ENCODE results near the gene SFMBT2. TPM values are rescaled to one million over a fixed set of nuclear protein-coding genes. Genes with fewer than 3 reads are reported as not detected.

Gene SFMBT2
- total and polyA plus RNA-seq, 4 donors = 2.9 to 11.0 (median 6.5) TPM

DNA sequence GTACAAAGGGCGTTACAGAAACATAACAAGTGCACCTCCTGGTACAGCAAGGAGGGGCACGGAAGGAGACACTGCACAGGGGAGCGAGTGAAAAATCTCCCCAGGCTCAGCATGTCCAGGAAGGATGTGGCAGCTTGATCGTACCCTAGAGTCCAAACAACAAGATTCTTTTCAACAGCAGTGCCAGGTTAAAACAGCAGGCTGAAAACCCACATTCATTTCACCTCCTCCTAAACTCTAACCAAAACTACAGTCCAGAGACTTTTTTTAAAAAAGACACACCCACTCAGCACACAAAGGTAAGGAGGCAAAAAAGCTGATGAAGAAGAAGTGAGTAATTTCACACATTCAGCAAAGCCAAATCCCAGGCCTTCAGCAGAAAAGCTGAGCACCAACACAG, 138.8 kb downstream of the SFMBT2 start:
- DNase-seq = no peak
- Histone ChIP-seq H3K4me1 (ENCODE audit: control insufficient read depth in 5 of 5, insufficient read depth in 5 of 5, low read length in 5 of 5) (peaks cover 0 to 14% (median 2%) of the 10 kb centered on the region in 5 donors), H3K4me3 (no peak overlapping the region), H3K36me3 (ENCODE audit: control insufficient read depth in 4 of 4, insufficient read depth in 4 of 4, low read length in 4 of 4) (peaks cover 0 to 7% (median 0%) of the 10 kb centered on the region in 4 donors), H3K9me3 (ENCODE audit: control insufficient read depth in 4 of 4, insufficient read depth in 3 of 4, low read length in 3 of 4) (no peaks in the 10 kb centered on the region), H3K27me3 (ENCODE audit: control insufficient read depth in 3 of 3, insufficient read depth in 3 of 3, low read length in 2 of 3) (no peaks in the 10 kb centered on the region), H3K9ac (ENCODE audit: insufficient read depth in 1 of 2, low read length in 2 of 2) (no peak overlapping the region), H3K27ac (ENCODE audit: low read depth in 1 of 2, low read length in 1 of 2) (no peak overlapping the region)
- ATAC-seq (ENCODE audit: insufficient read depth, low FRiP score) = no peak
- TF ChIP-seq, protein P1, sequence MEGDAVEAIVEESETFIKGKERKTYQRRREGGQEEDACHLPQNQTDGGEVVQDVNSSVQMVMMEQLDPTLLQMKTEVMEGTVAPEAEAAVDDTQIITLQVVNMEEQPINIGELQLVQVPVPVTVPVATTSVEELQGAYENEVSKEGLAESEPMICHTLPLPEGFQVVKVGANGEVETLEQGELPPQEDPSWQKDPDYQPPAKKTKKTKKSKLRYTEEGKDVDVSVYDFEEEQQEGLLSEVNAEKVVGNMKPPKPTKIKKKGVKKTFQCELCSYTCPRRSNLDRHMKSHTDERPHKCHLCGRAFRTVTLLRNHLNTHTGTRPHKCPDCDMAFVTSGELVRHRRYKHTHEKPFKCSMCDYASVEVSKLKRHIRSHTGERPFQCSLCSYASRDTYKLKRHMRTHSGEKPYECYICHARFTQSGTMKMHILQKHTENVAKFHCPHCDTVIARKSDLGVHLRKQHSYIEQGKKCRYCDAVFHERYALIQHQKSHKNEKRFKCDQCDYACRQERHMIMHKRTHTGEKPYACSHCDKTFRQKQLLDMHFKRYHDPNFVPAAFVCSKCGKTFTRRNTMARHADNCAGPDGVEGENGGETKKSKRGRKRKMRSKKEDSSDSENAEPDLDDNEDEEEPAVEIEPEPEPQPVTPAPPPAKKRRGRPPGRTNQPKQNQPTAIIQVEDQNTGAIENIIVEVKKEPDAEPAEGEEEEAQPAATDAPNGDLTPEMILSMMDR (IDR thresholded peaks at IDR 0.05; ENCODE audit: control extremely low read depth, extremely low read depth) = no peak
- 76 to 79% methylated on average over 4 of the region's 4 CpGs for WGBS, 2 donors

DNA sequence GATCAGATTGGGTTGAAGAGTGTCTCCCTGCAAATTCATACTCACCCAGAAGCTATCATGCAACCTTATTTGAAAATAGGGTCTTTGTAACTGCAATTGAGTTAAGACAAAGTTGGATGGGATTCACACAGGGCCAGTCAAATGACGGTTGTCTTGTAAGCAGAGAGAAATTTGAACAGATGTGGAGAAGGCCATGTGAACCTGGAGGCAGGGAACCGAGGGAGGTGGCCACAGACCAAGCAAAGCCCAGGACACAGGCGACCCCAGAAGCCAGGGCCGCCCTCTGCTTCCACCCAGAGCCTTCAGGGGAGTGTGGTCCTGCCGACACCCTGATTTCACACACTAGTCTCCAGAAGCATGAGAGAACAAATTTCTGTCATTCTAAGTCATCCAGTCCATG, 140.8 kb downstream of the SFMBT2 start:
- Histone ChIP-seq H3K36me3 (ENCODE audit: control insufficient read depth in 4 of 4, insufficient read depth in 4 of 4, low read length in 4 of 4) (peaks cover 0 to 7% (median 0%) of the 10 kb centered on the region in 4 donors), H3K27me3 (ENCODE audit: control insufficient read depth in 3 of 3, insufficient read depth in 3 of 3, low read length in 2 of 3) (no peaks in the 10 kb centered on the region), H3K4me1 (ENCODE audit: control insufficient read depth in 5 of 5, insufficient read depth in 5 of 5, low read length in 5 of 5) (peaks cover 0 to 14% (median 2%) of the 10 kb centered on the region in 5 donors), H3K9ac (ENCODE audit: insufficient read depth in 1 of 2, low read length in 2 of 2) (no peak overlapping the region), H3K9me3 (ENCODE audit: control insufficient read depth in 4 of 4, insufficient read depth in 3 of 4, low read length in 3 of 4) (no peaks in the 10 kb centered on the region), H3K27ac (ENCODE audit: low read depth in 1 of 2, low read length in 1 of 2) (no peak overlapping the region), H3K4me3 (no peak overlapping the region)
- TF ChIP-seq, protein P1 (IDR thresholded peaks at IDR 0.05; ENCODE audit: control extremely low read depth, extremely low read depth) = no peak
- DNase-seq (no peak), ATAC-seq (ENCODE audit: insufficient read depth, low FRiP score) (no peak)
- 78 to 88% methylated on average over 5 of the region's 5 CpGs for WGBS, 2 donors

DNA sequence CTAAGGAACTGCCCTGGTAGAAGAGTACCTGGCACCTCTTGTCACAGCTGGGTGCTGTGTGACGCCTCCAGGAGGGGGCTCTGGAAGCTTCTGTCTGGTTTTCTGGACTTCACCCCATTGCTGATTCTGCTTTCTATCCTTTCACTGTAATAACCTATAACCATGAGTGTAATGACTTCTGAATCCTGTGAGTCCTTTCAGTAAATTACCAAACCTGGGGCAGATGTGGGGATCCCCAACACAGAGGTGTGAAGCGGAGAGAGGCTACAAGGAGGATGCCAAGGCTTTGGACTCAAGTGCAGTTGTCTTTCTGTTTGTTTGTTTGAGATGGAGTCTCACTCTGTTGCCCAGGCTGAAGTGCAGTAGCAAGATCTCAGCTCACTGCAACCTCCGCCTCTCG, 143.7 kb downstream of the SFMBT2 start:
- TF ChIP-seq, protein P1 (IDR thresholded peaks at IDR 0.05; ENCODE audit: control extremely low read depth, extremely low read depth) = no peak
- Histone ChIP-seq H3K4me1 (ENCODE audit: control insufficient read depth in 5 of 5, insufficient read depth in 5 of 5, low read length in 5 of 5) (peaks cover 0 to 14% (median 4%) of the 10 kb centered on the region in 5 donors), H3K4me3 (no peak overlapping the region), H3K36me3 (ENCODE audit: control insufficient read depth in 4 of 4, insufficient read depth in 4 of 4, low read length in 4 of 4) (peaks cover 0 to 3% (median 0%) of the 10 kb centered on the region in 4 donors), H3K27ac (ENCODE audit: low read depth in 1 of 2, low read length in 1 of 2) (no peak overlapping the region), H3K27me3 (ENCODE audit: control insufficient read depth in 3 of 3, insufficient read depth in 3 of 3, low read length in 2 of 3) (no peaks in the 10 kb centered on the region), H3K9ac (ENCODE audit: insufficient read depth in 1 of 2, low read length in 2 of 2) (no peak overlapping the region), H3K9me3 (ENCODE audit: control insufficient read depth in 4 of 4, insufficient read depth in 3 of 4, low read length in 3 of 4) (no peaks in the 10 kb centered on the region)
- no peak for DNase-seq
- ATAC-seq (ENCODE audit: insufficient read depth, low FRiP score) = no peak
- WGBS, 2 donors = 94 to 98% methylated on average over 4 of the region's 4 CpGs

Data from lung (tissue), 12 donors.